HepG2 (cell line): Measurements from ENCODE around the gene PRKN.

ENCODE experiments used
- BCL6 ChIP-seq: IDR thresholded peaks from 2 replicates; pipeline ENCODE4 v1.6.1; 2016; ENCODE audit warnings: missing genetic modification reagents, missing compliant biosample characterization
- CEBPB ChIP-seq: IDR thresholded peaks from 2 replicates; pipeline ENCODE4 v1.6.1; 2011; ENCODE audit warnings: low read depth, low read length, improper control_type of control experiment, borderline replicate concordance
- GABPB1 ChIP-seq: IDR thresholded peaks from 2 replicates; pipeline ENCODE4 v1.6.1; 2016; ENCODE audit warnings: mild to moderate bottlenecking, missing genetic modification reagents, moderate library complexity, missing compliant biosample characterization
- LRRFIP1 ChIP-seq: sonication (generic); formaldehyde crosslinking; conservative IDR thresholded peaks from 2 replicates; pipeline ENCODE4 v1.4.0; 2020; ENCODE audit warnings: missing genetic modification reagents
- RXRA ChIP-seq: sonication (generic); formaldehyde crosslinking; IDR thresholded peaks from 2 replicates; pipeline ENCODE4 v1.5.1; 2020; ENCODE audit warnings: missing genetic modification reagents
- SMC3 ChIP-seq: IDR thresholded peaks from 2 replicates; pipeline ENCODE4 v1.6.1; 2011; ENCODE audit warnings: low read length, improper control_type of control experiment
- TF ChIP-seq, protein P1 (sequence below): sonication (generic); formaldehyde crosslinking; IDR thresholded peaks from 2 replicates; pipeline ENCODE4 v1.5.0; 2020; ENCODE audit warnings: mild to moderate bottlenecking, missing genetic modification reagents, moderate library complexity
- TF ChIP-seq, protein P2 (sequence below): sonication (generic); formaldehyde crosslinking; IDR thresholded peaks from 2 replicates; pipeline ENCODE4 v1.5.1; 2020; ENCODE audit warnings: missing genetic modification reagents, mild to moderate bottlenecking, borderline replicate concordance
- TF ChIP-seq, protein P3 (sequence below): sonication (generic); formaldehyde crosslinking; IDR thresholded peaks from 2 replicates; pipeline ENCODE4 v1.8.0; 2022; ENCODE audit warnings: mild to moderate bottlenecking, missing genetic modification reagents, moderate library complexity

DNA sequence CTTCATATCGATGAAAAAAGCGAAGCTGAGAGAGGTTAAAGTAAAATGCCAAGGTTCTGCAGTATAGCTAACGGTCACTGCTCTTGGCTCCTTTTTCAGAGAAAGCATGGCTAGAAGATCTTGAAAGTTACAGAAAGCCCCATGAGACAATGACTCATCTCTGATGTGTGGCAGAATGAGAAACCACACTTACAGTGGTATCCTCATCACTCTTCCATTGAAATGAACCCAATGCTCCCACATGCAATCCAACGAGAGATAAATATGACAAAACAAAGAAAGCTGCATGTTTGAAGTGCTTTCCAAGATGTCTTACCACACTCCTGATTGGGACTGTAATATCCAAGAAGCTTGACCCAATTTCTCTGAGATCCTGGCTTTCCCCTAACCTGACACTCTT, 694.9 kb downstream of the PRKN start:
- TF ChIP-seq, protein P1, sequence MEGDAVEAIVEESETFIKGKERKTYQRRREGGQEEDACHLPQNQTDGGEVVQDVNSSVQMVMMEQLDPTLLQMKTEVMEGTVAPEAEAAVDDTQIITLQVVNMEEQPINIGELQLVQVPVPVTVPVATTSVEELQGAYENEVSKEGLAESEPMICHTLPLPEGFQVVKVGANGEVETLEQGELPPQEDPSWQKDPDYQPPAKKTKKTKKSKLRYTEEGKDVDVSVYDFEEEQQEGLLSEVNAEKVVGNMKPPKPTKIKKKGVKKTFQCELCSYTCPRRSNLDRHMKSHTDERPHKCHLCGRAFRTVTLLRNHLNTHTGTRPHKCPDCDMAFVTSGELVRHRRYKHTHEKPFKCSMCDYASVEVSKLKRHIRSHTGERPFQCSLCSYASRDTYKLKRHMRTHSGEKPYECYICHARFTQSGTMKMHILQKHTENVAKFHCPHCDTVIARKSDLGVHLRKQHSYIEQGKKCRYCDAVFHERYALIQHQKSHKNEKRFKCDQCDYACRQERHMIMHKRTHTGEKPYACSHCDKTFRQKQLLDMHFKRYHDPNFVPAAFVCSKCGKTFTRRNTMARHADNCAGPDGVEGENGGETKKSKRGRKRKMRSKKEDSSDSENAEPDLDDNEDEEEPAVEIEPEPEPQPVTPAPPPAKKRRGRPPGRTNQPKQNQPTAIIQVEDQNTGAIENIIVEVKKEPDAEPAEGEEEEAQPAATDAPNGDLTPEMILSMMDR (CRISPR knock-in tag) = no peak
- no peak for TF ChIP-seq RXRA
- TF ChIP-seq SMC3 = no peak
- TF ChIP-seq CEBPB = no peak
- no peak for TF ChIP-seq BCL6
- TF ChIP-seq, protein P2, sequence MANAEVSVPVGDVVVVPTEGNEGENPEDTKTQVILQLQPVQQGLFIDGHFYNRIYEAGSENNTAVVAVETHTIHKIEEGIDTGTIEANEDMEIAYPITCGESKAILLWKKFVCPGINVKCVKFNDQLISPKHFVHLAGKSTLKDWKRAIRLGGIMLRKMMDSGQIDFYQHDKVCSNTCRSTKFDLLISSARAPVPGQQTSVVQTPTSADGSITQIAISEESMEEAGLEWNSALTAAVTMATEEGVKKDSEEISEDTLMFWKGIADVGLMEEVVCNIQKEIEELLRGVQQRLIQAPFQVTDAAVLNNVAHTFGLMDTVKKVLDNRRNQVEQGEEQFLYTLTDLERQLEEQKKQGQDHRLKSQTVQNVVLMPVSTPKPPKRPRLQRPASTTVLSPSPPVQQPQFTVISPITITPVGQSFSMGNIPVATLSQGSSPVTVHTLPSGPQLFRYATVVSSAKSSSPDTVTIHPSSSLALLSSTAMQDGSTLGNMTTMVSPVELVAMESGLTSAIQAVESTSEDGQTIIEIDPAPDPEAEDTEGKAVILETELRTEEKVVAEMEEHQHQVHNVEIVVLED = no peak
- TF ChIP-seq LRRFIP1 (CRISPR knock-in tag) = no peak
- TF ChIP-seq, protein P3, sequence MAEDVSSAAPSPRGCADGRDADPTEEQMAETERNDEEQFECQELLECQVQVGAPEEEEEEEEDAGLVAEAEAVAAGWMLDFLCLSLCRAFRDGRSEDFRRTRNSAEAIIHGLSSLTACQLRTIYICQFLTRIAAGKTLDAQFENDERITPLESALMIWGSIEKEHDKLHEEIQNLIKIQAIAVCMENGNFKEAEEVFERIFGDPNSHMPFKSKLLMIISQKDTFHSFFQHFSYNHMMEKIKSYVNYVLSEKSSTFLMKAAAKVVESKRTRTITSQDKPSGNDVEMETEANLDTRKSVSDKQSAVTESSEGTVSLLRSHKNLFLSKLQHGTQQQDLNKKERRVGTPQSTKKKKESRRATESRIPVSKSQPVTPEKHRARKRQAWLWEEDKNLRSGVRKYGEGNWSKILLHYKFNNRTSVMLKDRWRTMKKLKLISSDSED (CRISPR knock-in tag) = no peak
- TF ChIP-seq GABPB1 = no peak
